ENCODE measurements around the gene PGM5.
"Not testable (repeated sequence)": the region's sequence is repeated elsewhere in the genome, so short reads cannot be mapped to it uniquely, and the experiment has no call there.

PGM5 gene

GRCh38 chr9:68342265-68343025, 14.0 kb upstream of the PGM5 start:
- not testable (repeated sequence) for H3K36me3 ChIP-seq; H3K9me3 ChIP-seq; H3K27me3 ChIP-seq; H3K4me1 ChIP-seq (ENCODE audit: control insufficient read depth in 1 of 2, insufficient read depth in 1 of 2, low read depth in 1 of 2, low read length in 1 of 2); H3K4me3 ChIP-seq (ENCODE audit: low read depth in 1 of 2, low read length in 1 of 2); H3K27ac ChIP-seq

DNA sequence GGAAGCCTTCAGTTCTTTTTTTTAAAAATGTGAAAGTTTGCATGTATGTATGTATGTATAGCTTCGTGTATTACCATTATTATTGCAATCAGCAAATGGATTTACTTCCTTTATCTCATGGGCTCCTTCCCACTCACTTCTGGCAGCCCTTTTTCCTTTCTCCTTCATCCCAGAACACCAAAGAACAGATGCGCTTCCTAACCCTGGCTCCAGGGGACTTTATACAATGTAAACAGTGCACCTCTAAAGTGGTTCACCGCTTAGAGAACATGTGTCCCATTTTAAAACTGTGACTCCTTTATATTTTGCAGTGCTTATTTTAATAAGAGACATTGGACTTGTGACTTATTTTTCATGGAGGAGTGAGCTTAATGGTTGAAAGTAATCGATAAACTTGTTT, 13.2 kb upstream of the PGM5 start:
- H3K9me3 ChIP-seq; H3K4me1 ChIP-seq (ENCODE audit: control insufficient read depth in 1 of 2, insufficient read depth in 1 of 2, low read depth in 1 of 2, low read length in 1 of 2); H3K27me3 ChIP-seq; H3K36me3 ChIP-seq; H3K4me3 ChIP-seq (ENCODE audit: low read depth in 1 of 2, low read length in 1 of 2); H3K27ac ChIP-seq: not testable (repeated sequence)

GRCh38 chr9:68343992-68344391, 12.4 kb upstream of the PGM5 start:
- H3K27ac ChIP-seq; H3K4me1 ChIP-seq (ENCODE audit: control insufficient read depth in 1 of 2, insufficient read depth in 1 of 2, low read depth in 1 of 2, low read length in 1 of 2); H3K4me3 ChIP-seq (ENCODE audit: low read depth in 1 of 2, low read length in 1 of 2); H3K36me3 ChIP-seq; H3K27me3 ChIP-seq; H3K9me3 ChIP-seq: not testable (repeated sequence)

DNA sequence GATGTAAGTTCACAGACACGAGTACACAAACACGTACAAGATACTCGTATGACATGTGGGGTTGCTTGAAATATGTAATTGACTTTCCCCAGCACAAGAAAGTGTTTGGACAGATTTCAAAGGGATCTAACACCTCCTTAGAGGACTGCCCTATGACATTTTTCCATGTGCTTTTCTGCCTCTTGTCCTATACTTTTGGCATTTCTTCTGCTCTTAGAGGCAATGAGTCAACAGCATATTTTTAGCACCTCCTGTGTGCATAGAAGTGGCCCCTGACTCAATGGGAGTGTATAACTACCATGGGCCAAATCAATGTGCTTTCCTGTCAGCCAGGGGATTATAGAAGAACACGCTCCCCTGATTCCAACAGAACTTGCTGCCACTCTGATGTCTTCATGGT, 4.7 kb upstream of the PGM5 start:
- H3K36me3 ChIP-seq; H3K27ac ChIP-seq; H3K9me3 ChIP-seq; H3K4me3 ChIP-seq (ENCODE audit: low read depth in 1 of 2, low read length in 1 of 2); H3K4me1 ChIP-seq (ENCODE audit: control insufficient read depth in 1 of 2, insufficient read depth in 1 of 2, low read depth in 1 of 2, low read length in 1 of 2): not testable (repeated sequence)
- H3K27me3 ChIP-seq, result peaks cover 38% of the 10 kb centered on the region

- not testable (repeated sequence) for H3K27ac ChIP-seq; H3K36me3 ChIP-seq; H3K9me3 ChIP-seq; H3K4me1 ChIP-seq (ENCODE audit: control insufficient read depth in 1 of 2, insufficient read depth in 1 of 2, low read depth in 1 of 2, low read length in 1 of 2); H3K4me3 ChIP-seq (ENCODE audit: low read depth in 1 of 2, low read length in 1 of 2)
- H3K27me3 ChIP-seq, result peaks cover 72% of the 10 kb centered on the region
These were observed 425 bp upstream of the PGM5 start for GRCh38 chr9:68355993-68356379.

- not testable (repeated sequence) for H3K36me3 ChIP-seq; H3K27ac ChIP-seq; H3K4me1 ChIP-seq (ENCODE audit: control insufficient read depth in 1 of 2, insufficient read depth in 1 of 2, low read depth in 1 of 2, low read length in 1 of 2); H3K9me3 ChIP-seq
- Histone ChIP-seq H3K4me3 (ENCODE audit: low read depth in 1 of 2, low read length in 1 of 2) (peak overlapping the region; percentile 23 to 59), H3K27me3 (peaks cover 72% of the 10 kb centered on the region)
These were observed 806 bp downstream of the PGM5 start for GRCh38 chr9:68357119-68357714.

GRCh38 chr9:68366933-68367547, 10.6 kb downstream of the PGM5 start:
- H3K27ac ChIP-seq; H3K36me3 ChIP-seq; H3K27me3 ChIP-seq; H3K4me1 ChIP-seq (ENCODE audit: control insufficient read depth in 1 of 2, insufficient read depth in 1 of 2, low read depth in 1 of 2, low read length in 1 of 2); H3K4me3 ChIP-seq (ENCODE audit: low read depth in 1 of 2, low read length in 1 of 2); H3K9me3 ChIP-seq: not testable (repeated sequence)

GRCh38 chr9:68375789-68376188, 19.4 kb downstream of the PGM5 start:
- not testable (repeated sequence) for H3K36me3 ChIP-seq; H3K27me3 ChIP-seq; H3K4me3 ChIP-seq (ENCODE audit: low read depth in 1 of 2, low read length in 1 of 2); H3K4me1 ChIP-seq (ENCODE audit: control insufficient read depth in 1 of 2, insufficient read depth in 1 of 2, low read depth in 1 of 2, low read length in 1 of 2); H3K9me3 ChIP-seq; H3K27ac ChIP-seq

DNA sequence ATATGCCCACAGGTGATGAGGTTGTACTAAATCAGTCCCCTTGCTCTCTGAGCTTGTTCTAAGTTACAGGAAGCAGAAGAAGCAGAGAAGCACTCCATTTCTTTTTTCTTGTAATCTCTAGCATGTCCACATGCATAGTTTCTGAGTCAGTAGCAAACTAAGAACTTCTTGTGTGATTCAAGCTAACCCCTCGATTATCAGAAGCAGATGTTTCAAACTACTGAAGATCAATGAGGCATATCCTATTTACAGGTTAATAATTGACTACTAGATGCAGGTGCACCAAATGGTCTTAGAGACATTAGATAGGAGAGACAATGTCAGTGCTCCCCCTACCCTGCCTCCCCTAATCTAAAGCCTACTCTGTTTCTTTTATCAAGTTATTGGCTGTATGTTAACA, 21.3 kb downstream of the PGM5 start:
- not testable (repeated sequence) for H3K36me3 ChIP-seq; H3K27ac ChIP-seq; H3K27me3 ChIP-seq; H3K4me3 ChIP-seq (ENCODE audit: low read depth in 1 of 2, low read length in 1 of 2); H3K4me1 ChIP-seq (ENCODE audit: control insufficient read depth in 1 of 2, insufficient read depth in 1 of 2, low read depth in 1 of 2, low read length in 1 of 2); H3K9me3 ChIP-seq

DNA sequence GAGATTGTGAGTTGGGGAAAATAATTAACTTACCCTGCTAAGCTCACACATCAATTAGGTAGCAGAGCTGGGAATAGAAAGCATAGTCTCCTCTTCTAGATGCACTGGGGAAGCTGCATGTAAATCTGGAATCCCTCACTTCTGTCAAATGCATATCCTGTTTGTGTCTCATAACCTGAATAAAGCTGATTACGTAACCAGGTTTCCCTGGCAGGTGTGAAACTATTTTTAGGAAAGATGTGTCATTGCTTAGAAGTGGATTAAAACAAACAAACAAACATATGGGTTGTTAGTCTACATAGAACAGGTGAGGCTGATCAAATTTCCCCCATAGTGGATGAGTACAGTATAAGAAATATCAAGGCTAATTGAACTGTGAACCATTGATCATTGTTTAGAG, 27.5 kb downstream of the PGM5 start:
- not testable (repeated sequence) for H3K4me3 ChIP-seq (ENCODE audit: low read depth in 1 of 2, low read length in 1 of 2); H3K4me1 ChIP-seq (ENCODE audit: control insufficient read depth in 1 of 2, insufficient read depth in 1 of 2, low read depth in 1 of 2, low read length in 1 of 2); H3K36me3 ChIP-seq

DNA sequence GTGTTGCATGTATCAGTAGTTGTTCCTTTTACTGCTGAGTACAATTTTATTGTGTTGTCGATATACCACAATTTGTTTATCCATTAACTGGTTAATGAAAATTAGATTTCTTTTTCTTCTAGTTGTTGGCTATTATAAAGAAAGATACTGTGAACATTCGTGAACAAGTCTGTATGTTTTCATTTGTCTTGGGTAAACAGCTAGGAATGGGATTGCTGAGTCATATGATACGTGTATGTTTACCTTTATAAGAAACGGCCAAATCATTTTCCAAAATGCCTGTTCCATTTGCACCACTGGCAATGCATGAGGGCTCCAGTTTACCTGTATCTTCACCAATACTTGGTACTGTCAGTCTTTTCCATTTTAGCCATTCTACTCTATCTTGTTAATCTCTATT, 33.1 kb downstream of the PGM5 start:
- not testable (repeated sequence) for H3K4me1 ChIP-seq (ENCODE audit: control insufficient read depth in 1 of 2, insufficient read depth in 1 of 2, low read depth in 1 of 2, low read length in 1 of 2); H3K27ac ChIP-seq; H3K9me3 ChIP-seq; H3K36me3 ChIP-seq; H3K4me3 ChIP-seq (ENCODE audit: low read depth in 1 of 2, low read length in 1 of 2); H3K27me3 ChIP-seq

More for the DNA sequence above, 27.5 kb downstream of the PGM5 start:
- not testable (repeated sequence) for H3K27me3 ChIP-seq, H3K27ac ChIP-seq, H3K9me3 ChIP-seq

DNA sequence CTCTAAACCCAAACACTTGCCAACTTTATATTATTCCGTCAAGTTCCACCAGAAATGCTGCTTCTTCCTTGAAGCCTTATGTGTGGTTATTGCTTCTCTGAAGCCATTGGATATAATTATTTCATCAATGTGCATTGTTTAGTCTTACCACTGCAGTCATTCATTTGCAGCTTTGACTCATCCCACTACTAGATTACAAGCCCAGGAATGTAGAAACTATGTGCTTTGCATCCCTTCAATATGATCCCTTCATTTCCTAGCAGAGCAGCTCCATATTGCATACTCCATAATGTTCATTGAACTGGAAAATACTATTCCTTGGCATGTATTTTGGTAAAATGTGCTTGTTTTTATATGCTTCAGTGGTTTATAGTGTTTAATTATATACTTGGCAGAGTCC, 34.3 kb downstream of the PGM5 start:
- H3K4me3 ChIP-seq (ENCODE audit: low read depth in 1 of 2, low read length in 1 of 2); H3K27ac ChIP-seq; H3K4me1 ChIP-seq (ENCODE audit: control insufficient read depth in 1 of 2, insufficient read depth in 1 of 2, low read depth in 1 of 2, low read length in 1 of 2); H3K27me3 ChIP-seq; H3K36me3 ChIP-seq; H3K9me3 ChIP-seq: not testable (repeated sequence)

- H3K9me3 ChIP-seq; H3K27ac ChIP-seq; H3K4me3 ChIP-seq (ENCODE audit: low read depth in 1 of 2, low read length in 1 of 2); H3K36me3 ChIP-seq; H3K4me1 ChIP-seq (ENCODE audit: control insufficient read depth in 1 of 2, insufficient read depth in 1 of 2, low read depth in 1 of 2, low read length in 1 of 2); H3K27me3 ChIP-seq: not testable (repeated sequence)
These were observed 40.1 kb downstream of the PGM5 start for GRCh38 chr9:68396411-68397094.

GRCh38 chr9:68397095-68397423, 40.6 kb downstream of the PGM5 start:
- not testable (repeated sequence) for H3K27me3 ChIP-seq; H3K4me3 ChIP-seq (ENCODE audit: low read depth in 1 of 2, low read length in 1 of 2); H3K36me3 ChIP-seq; H3K9me3 ChIP-seq; H3K4me1 ChIP-seq (ENCODE audit: control insufficient read depth in 1 of 2, insufficient read depth in 1 of 2, low read depth in 1 of 2, low read length in 1 of 2); H3K27ac ChIP-seq
